ENCODE data around the gene MEIS3. TPM values are rescaled to one million over a fixed set of nuclear protein-coding genes. Genes with fewer than 3 reads are reported as not detected.

The MEIS3 gene
- total RNA-seq (2021) (9.6 and 21.3 TPM in 2 replicates), Bru-seq, nascent RNA (percentile 41 among the genes with signal in this experiment), BruChase-seq, experiment 1, labeled RNA remaining after a 2-hour chase (percentile 49 among the genes with signal in this experiment), BruChase-seq, experiment 2, labeled RNA remaining after a 6-hour chase (percentile 47 among the genes with signal in this experiment)
- long read RNA-seq, transcript MEIS3-202 (13 exons, 1,758 nt), result minor isoform, 7 of 35 reads
- long read RNA-seq, transcript MEIS3-204 (13 exons, 1,715 nt), result major isoform, 9 of 35 reads
- long read RNA-seq, partial matches to known transcripts, result 11 of 35 reads
- long read RNA-seq, other reads (novel, unspliced or antisense), result 8 of 35 reads

GRCh38 chr19:47419030-47419783, at the start of gene MEIS3:
Gene MEIS3 (minus strand): TSS chr19:47419527. CDS start chr19:47419081, 446 bp downstream.
- no peak for TF ChIP-seq CTCF (conservative IDR thresholded peaks at IDR 0.05; ENCODE audit: low read depth, low read length)
- TF ChIP-seq EZH2 (IDR thresholded peaks at IDR 0.05; ENCODE audit: borderline replicate concordance, low read depth, low read length, poor library complexity, severe bottlenecking), result no peak
- ChIA-PET POLR2A (ENCODE audit: low non-redundant PET) (no interaction called here), CTCF (no interaction called here)
- peak; percentile 20 for DNase-seq (ENCODE audit: low spot score)
- Histone ChIP-seq H3K36me3 (ENCODE audit: insufficient read depth, low read length, poor library complexity, severe bottlenecking) (no peaks in the 10 kb centered on the region), H3K4me1 (ENCODE audit: insufficient read depth, low read length, poor library complexity, severe bottlenecking) (peaks cover 34% of the 10 kb centered on the region), H3K9me3 (ENCODE audit: low read depth, low read length, poor library complexity, severe bottlenecking) (no peaks in the 10 kb centered on the region), H3K27ac (ENCODE audit: low read depth, low read length, poor library complexity, severe bottlenecking) (no peak within 1 kb of the TSS), H3K4me3 (ENCODE audit: low read depth, low read length, poor library complexity, severe bottlenecking) (peak within 1 kb of the TSS; percentile 52), H3K27me3 (replicated peaks; ENCODE audit: insufficient read depth, low read depth, low read length, poor library complexity) (peaks cover 25% of the 10 kb centered on the region)
- intact Hi-C loops (cut with micrococcal nuclease; ENCODE audit: unreplicated experiment), result no loop called here
- BruUV-seq (replicated peaks), result no TSS peak

GRCh38 chr19:47467914-47468313, 48.6 kb upstream of the MEIS3 start:
- CTCF ChIA-PET, result interaction anchor here (0.7 to 1.0 kb wide), 2 partner anchors 31 to 492 kb away, joined by 6 to 8 read pairs; no protein-coding TSS in a partner anchor

GRCh38 chr19:47465957-47466356, 46.6 kb upstream of the MEIS3 start:
- BruUV-seq (replicated peaks), result no TSS peak
- no peak overlapping the region for H3K4me3 ChIP-seq (ENCODE audit: low read depth, low read length, poor library complexity, severe bottlenecking)
- H3K4me1 ChIP-seq (ENCODE audit: insufficient read depth, low read length, poor library complexity, severe bottlenecking), result peaks cover 3% of the 10 kb centered on the region
- CTCF ChIA-PET, result no interaction called here
- POLR2A ChIA-PET (ENCODE audit: low non-redundant PET), result no interaction called here
- H3K36me3 ChIP-seq (ENCODE audit: insufficient read depth, low read length, poor library complexity, severe bottlenecking), result no peaks in the 10 kb centered on the region
- no peak for DNase-seq (ENCODE audit: low spot score)
- intact Hi-C loops (cut with micrococcal nuclease; ENCODE audit: unreplicated experiment), result no loop called here
- no peak overlapping the region for H3K27ac ChIP-seq (ENCODE audit: low read depth, low read length, poor library complexity, severe bottlenecking)
- no peaks in the 10 kb centered on the region for H3K27me3 ChIP-seq (replicated peaks; ENCODE audit: insufficient read depth, low read depth, low read length, poor library complexity)
- TF ChIP-seq CTCF (conservative IDR thresholded peaks at IDR 0.05; ENCODE audit: low read depth, low read length) (no peak), EZH2 (IDR thresholded peaks at IDR 0.05; ENCODE audit: borderline replicate concordance, low read depth, low read length, poor library complexity, severe bottlenecking) (no peak)
- no peaks in the 10 kb centered on the region for H3K9me3 ChIP-seq (ENCODE audit: low read depth, low read length, poor library complexity, severe bottlenecking)

More at GRCh38 chr19:47467914-47468313, 48.6 kb upstream of the MEIS3 start:
- no peaks in the 10 kb centered on the region for H3K27me3 ChIP-seq (replicated peaks; ENCODE audit: insufficient read depth, low read depth, low read length, poor library complexity)
- POLR2A ChIA-PET (ENCODE audit: low non-redundant PET), result no interaction called here
- intact Hi-C loops (cut with micrococcal nuclease; ENCODE audit: unreplicated experiment), result no loop called here
- no peak for TF ChIP-seq EZH2 (IDR thresholded peaks at IDR 0.05; ENCODE audit: borderline replicate concordance, low read depth, low read length, poor library complexity, severe bottlenecking)
- no peak for TF ChIP-seq CTCF (conservative IDR thresholded peaks at IDR 0.05; ENCODE audit: low read depth, low read length)
- no peak for DNase-seq (ENCODE audit: low spot score)
- no peaks in the 10 kb centered on the region for H3K9me3 ChIP-seq (ENCODE audit: low read depth, low read length, poor library complexity, severe bottlenecking)
- H3K36me3 ChIP-seq (ENCODE audit: insufficient read depth, low read length, poor library complexity, severe bottlenecking), result no peaks in the 10 kb centered on the region
- H3K4me3 ChIP-seq (ENCODE audit: low read depth, low read length, poor library complexity, severe bottlenecking), result no peak overlapping the region
- BruUV-seq (replicated peaks), result no TSS peak
- peaks cover 9% of the 10 kb centered on the region for H3K4me1 ChIP-seq (ENCODE audit: insufficient read depth, low read length, poor library complexity, severe bottlenecking)
- H3K27ac ChIP-seq (ENCODE audit: low read depth, low read length, poor library complexity, severe bottlenecking), result no peak overlapping the region

Data from A673 (cell line).